ENCODE results near the gene IFRD2. TPM values are rescaled to one million over a fixed set of nuclear protein-coding genes. Genes with fewer than 3 reads are reported as not detected.

The IFRD2 gene
- total and polyA plus RNA-seq, 2 of the 13 experiments (the other 11 are each of a cell fraction or from before 2014, with no cell fraction given) = 32.8 to 96.1 TPM

DNA sequence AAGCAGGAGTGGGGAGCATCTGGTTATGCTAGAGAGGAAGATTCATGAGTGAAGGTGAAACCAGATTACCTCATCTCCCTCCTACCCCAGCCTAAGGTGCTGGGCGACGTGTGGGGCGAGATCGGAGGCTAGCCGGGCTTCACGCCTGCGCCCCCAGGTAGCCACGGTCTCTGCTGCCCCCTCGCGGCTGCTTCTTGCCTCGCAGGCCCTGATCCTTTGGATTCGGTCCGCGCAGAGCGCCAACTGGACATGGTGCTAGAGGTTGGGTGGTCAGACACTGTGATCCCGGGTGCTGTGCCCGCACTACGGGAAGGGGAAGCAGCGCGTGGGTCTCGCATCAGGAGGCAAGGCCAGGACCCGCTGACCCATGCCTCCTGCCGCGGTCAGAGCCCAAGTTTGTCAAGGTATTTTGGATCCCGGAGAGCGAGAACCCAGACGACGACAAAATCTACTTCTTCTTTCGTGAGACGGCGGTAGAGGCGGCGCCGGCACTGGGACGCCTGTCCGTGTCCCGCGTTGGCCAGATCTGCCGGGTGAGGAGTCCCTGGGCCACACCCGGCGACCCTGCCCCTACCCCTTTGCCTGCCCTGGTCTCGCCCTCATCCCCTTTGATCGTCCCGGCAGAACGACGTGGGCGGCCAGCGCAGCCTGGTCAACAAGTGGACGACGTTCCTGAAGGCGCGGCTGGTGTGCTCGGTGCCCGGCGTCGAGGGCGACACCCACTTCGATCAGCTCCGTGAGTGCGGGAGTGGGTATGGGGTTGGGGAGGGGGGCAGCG lies 19.1 kb downstream of the IFRD2 start (continued):
- TF ChIP-seq, protein P1, sequence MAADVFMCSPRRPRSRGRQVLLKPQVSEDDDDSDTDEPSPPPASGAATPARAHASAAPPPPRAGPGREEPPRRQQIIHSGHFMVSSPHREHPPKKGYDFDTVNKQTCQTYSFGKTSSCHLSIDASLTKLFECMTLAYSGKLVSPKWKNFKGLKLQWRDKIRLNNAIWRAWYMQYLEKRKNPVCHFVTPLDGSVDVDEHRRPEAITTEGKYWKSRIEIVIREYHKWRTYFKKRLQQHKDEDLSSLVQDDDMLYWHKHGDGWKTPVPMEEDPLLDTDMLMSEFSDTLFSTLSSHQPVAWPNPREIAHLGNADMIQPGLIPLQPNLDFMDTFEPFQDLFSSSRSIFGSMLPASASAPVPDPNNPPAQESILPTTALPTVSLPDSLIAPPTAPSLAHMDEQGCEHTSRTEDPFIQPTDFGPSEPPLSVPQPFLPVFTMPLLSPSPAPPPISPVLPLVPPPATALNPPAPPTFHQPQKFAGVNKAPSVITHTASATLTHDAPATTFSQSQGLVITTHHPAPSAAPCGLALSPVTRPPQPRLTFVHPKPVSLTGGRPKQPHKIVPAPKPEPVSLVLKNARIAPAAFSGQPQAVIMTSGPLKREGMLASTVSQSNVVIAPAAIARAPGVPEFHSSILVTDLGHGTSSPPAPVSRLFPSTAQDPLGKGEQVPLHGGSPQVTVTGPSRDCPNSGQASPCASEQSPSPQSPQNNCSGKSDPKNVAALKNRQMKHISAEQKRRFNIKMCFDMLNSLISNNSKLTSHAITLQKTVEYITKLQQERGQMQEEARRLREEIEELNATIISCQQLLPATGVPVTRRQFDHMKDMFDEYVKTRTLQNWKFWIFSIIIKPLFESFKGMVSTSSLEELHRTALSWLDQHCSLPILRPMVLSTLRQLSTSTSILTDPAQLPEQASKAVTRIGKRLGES (CRISPR knock-in tag; IDR thresholded peaks at IDR 0.05; ENCODE audit: borderline replicate concordance) = no peak
- TF ChIP-seq, protein P2, sequence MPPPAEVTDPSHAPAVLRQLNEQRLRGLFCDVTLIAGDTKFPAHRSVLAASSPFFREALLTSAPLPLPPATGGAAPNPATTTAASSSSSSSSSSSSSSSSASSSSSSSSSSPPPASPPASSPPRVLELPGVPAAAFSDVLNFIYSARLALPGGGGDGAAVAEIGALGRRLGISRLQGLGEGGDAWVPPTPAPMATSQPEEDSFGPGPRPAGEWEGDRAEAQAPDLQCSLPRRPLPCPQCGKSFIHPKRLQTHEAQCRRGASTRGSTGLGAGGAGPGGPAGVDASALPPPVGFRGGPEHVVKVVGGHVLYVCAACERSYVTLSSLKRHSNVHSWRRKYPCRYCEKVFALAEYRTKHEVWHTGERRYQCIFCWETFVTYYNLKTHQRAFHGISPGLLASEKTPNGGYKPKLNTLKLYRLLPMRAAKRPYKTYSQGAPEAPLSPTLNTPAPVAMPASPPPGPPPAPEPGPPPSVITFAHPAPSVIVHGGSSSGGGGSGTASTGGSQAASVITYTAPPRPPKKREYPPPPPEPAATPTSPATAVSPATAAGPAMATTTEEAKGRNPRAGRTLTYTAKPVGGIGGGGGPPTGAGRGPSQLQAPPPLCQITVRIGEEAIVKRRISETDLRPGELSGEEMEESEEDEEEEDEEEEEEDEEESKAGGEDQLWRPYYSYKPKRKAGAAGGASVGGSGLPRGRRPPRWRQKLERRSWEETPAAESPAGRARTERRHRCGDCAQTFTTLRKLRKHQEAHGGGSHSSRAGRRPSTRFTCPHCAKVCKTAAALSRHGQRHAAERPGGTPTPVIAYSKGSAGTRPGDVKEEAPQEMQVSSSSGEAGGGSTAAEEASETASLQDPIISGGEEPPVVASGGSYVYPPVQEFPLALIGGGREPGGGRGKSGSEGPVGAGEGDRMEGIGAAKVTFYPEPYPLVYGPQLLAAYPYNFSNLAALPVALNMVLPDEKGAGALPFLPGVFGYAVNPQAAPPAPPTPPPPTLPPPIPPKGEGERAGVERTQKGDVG (CRISPR knock-in tag; IDR thresholded peaks at IDR 0.05; ENCODE audit: borderline replicate concordance) = peak; percentile 93
- no peak for TF ChIP-seq ZNF329 (CRISPR knock-in tag; IDR thresholded peaks at IDR 0.05; ENCODE audit: low read depth)
- TF ChIP-seq ZSCAN30 (CRISPR knock-in tag; IDR thresholded peaks at IDR 0.05) = no peak
- TF ChIP-seq, protein P3, sequence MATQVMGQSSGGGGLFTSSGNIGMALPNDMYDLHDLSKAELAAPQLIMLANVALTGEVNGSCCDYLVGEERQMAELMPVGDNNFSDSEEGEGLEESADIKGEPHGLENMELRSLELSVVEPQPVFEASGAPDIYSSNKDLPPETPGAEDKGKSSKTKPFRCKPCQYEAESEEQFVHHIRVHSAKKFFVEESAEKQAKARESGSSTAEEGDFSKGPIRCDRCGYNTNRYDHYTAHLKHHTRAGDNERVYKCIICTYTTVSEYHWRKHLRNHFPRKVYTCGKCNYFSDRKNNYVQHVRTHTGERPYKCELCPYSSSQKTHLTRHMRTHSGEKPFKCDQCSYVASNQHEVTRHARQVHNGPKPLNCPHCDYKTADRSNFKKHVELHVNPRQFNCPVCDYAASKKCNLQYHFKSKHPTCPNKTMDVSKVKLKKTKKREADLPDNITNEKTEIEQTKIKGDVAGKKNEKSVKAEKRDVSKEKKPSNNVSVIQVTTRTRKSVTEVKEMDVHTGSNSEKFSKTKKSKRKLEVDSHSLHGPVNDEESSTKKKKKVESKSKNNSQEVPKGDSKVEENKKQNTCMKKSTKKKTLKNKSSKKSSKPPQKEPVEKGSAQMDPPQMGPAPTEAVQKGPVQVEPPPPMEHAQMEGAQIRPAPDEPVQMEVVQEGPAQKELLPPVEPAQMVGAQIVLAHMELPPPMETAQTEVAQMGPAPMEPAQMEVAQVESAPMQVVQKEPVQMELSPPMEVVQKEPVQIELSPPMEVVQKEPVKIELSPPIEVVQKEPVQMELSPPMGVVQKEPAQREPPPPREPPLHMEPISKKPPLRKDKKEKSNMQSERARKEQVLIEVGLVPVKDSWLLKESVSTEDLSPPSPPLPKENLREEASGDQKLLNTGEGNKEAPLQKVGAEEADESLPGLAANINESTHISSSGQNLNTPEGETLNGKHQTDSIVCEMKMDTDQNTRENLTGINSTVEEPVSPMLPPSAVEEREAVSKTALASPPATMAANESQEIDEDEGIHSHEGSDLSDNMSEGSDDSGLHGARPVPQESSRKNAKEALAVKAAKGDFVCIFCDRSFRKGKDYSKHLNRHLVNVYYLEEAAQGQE (IDR thresholded peaks at IDR 0.05; ENCODE audit: borderline replicate concordance in 1 of 2, low read depth in 1 of 2, low read length in 2 of 2) = no peak
- TF ChIP-seq, protein P4, sequence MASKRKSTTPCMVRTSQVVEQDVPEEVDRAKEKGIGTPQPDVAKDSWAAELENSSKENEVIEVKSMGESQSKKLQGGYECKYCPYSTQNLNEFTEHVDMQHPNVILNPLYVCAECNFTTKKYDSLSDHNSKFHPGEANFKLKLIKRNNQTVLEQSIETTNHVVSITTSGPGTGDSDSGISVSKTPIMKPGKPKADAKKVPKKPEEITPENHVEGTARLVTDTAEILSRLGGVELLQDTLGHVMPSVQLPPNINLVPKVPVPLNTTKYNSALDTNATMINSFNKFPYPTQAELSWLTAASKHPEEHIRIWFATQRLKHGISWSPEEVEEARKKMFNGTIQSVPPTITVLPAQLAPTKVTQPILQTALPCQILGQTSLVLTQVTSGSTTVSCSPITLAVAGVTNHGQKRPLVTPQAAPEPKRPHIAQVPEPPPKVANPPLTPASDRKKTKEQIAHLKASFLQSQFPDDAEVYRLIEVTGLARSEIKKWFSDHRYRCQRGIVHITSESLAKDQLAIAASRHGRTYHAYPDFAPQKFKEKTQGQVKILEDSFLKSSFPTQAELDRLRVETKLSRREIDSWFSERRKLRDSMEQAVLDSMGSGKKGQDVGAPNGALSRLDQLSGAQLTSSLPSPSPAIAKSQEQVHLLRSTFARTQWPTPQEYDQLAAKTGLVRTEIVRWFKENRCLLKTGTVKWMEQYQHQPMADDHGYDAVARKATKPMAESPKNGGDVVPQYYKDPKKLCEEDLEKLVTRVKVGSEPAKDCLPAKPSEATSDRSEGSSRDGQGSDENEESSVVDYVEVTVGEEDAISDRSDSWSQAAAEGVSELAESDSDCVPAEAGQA (IDR thresholded peaks at IDR 0.05; ENCODE audit: low read depth) = peak; percentile 80
- TF ChIP-seq, protein P4 (CRISPR knock-in tag; IDR thresholded peaks at IDR 0.05; ENCODE audit: borderline replicate concordance) = no peak
- TF ChIP-seq ZNF282 (IDR thresholded peaks at IDR 0.05; ENCODE audit: partially characterized antibody) = no peak
- peak; percentile 83; the same call in 1 of the 2 replicates for TF ChIP-seq TSC22D2 (CRISPR knock-in tag; IDR thresholded peaks at IDR 0.05; ENCODE audit: borderline replicate concordance)
- no peak for TF ChIP-seq ZNF605 (CRISPR knock-in tag; IDR thresholded peaks at IDR 0.05)

Measured in HepG2 (cell line).